HT-29 (cell line): Measurements from ENCODE around the gene CDH26. TPM values are rescaled to one million over a fixed set of nuclear protein-coding genes. Genes with fewer than 3 reads are reported as not detected.

Experiments used
- DNase-seq: peaks from one replicate; pipeline ENCODE4 v3.0.0-alpha.2; 2015; ENCODE audit warnings: low spot score
- total RNA-seq: library from RNA; depleted of rRNA; stranded (reverse); fragments of >200 nt; shearing (Covaris generic); gene quantifications from 2 replicates; pipeline ENCODE4 v1.2.3, GENCODE V29; 2014; rRNA removed

CDH26 gene
- total RNA-seq, 1 experiment from 2014 or later, result 0.51 TPM

- DNase-seq, result no peak
These were observed 104.3 kb downstream of the CDH26 start for GRCh38 chr20:60062431-60063047.

GRCh38 chr20:60063048-60063451 lies 104.8 kb downstream of the CDH26 start:
- no peak for DNase-seq

GRCh38 chr20:60063739-60064380 lies 105.6 kb downstream of the CDH26 start:
- DNase-seq, result no peak

Other genes starting within 250 kb of the CDH26 start
- 0.69 and 1.7 TPM in 2 replicates for gene SYCP2, start 24.8 kb upstream of the CDH26 start, total RNA-seq
- gene PPP1R3D, start 18.1 kb upstream of the CDH26 start, total RNA-seq, result 12.3 and 13.9 TPM in 2 replicates
- 4.6 and 4.8 TPM in 2 replicates for gene FAM217B, start 18.0 kb upstream of the CDH26 start, total RNA-seq